Endodermal cell (in vitro differentiated cells): ENCODE results near the gene ELOVL7. TPM values are rescaled to one million over a fixed set of nuclear protein-coding genes. Genes with fewer than 3 reads are reported as not detected.
"Not testable (repeated sequence)": the region's sequence is repeated elsewhere in the genome, so short reads cannot be mapped to it uniquely, and the experiment has no call there.

Source experiments
- DNase-seq: peaks from one replicate; pipeline ENCODE4 v3.0.0-alpha.2; 2017
- H3K27ac ChIP-seq: 2 replicates; pipeline ENCODE4 v1.5.1; 2013; ENCODE audit warnings: mild to moderate bottlenecking, low read depth, low read length, moderate library complexity
- H3K27me3 ChIP-seq: 2 replicates; pipeline ENCODE4 v1.6.1; 2013; ENCODE audit warnings: mild to moderate bottlenecking, low read length, moderate library complexity; ENCODE audit not compliant: insufficient read depth, control insufficient read depth, poor library complexity, severe bottlenecking
- H3K36me3 ChIP-seq: 2 replicates; pipeline ENCODE4 v1.7.0; 2013; ENCODE audit warnings: mild to moderate bottlenecking, low read length, moderate library complexity; ENCODE audit not compliant: control insufficient read depth, insufficient read depth
- H3K4me1 ChIP-seq: one replicate; pipeline ENCODE4 v1.7.0; 2013; ENCODE audit warnings: low read length; ENCODE audit not compliant: control insufficient read depth, insufficient read depth
- H3K4me3 ChIP-seq: 2 replicates; pipeline ENCODE4 v1.5.1; 2013; ENCODE audit warnings: mild to moderate bottlenecking, low read length, moderate library complexity
- H3K9ac ChIP-seq: 2 replicates; pipeline ENCODE4 v1.6.1; 2013; ENCODE audit warnings: mild to moderate bottlenecking, low read length, moderate library complexity; ENCODE audit not compliant: poor library complexity, severe bottlenecking; ENCODE audit errors: extremely low read depth
- H3K9me3 ChIP-seq: 2 replicates; pipeline ENCODE4 v1.6.1; 2013; ENCODE audit warnings: mild to moderate bottlenecking, low read length, moderate library complexity; ENCODE audit not compliant: control insufficient read depth
- H3K27ac Mint-ChIP-seq: 2 replicates; pipeline ENCODE4 v1.8.0; 2020; ENCODE audit warnings: mixed read lengths
- H3K27me3 Mint-ChIP-seq: 2 replicates; pipeline ENCODE4 v1.8.0; 2021; ENCODE audit warnings: mild to moderate bottlenecking, mixed read lengths; ENCODE audit not compliant: insufficient read depth
- H3K36me3 Mint-ChIP-seq: 2 replicates; pipeline ENCODE4 v1.8.0; 2020; ENCODE audit warnings: low read depth, mixed read lengths
- H3K4me1 Mint-ChIP-seq: 2 replicates; pipeline ENCODE4 v1.8.0; 2020; ENCODE audit warnings: mixed read lengths
- H3K4me3 Mint-ChIP-seq: 2 replicates; pipeline ENCODE4 v1.8.0; 2020; ENCODE audit warnings: mild to moderate bottlenecking, moderate library complexity, mixed read lengths
- H3K9me3 Mint-ChIP-seq: 2 replicates; pipeline ENCODE4 v1.8.0; 2020; ENCODE audit warnings: mild to moderate bottlenecking, mixed read lengths
- WGBS, 2 experiments: methylation state at CpG; one replicate each; pipeline versions ENCODE4 v1.1.5 to v1.1.7; 2013; ENCODE audit warnings: missing lambda C conversion rate in 2 of 2, mixed read lengths in 1 of 2; ENCODE audit not compliant: insufficient coverage in 1 of 2, insufficient read length in 1 of 2; 5-methylcytosine and 5-hydroxymethylcytosine counted together
- total RNA-seq, 2 donors: library from RNA; stranded (reverse); fragmentation: NEBNext Ultra II Directional in 1 of 2; extraction: Animal tissue kit (Norgen Biotek cat#: 25700) in 1 of 2; gene quantifications; 2 replicates in 1 of 2; 3 replicates in 1 of 2; pipeline ENCODE4 v1.2.1, GENCODE V29; 2021
- TF ChIP-seq, protein P1 (sequence below): fragments of 200-600 bp; sonication (generic); conservative IDR thresholded peaks from 2 replicates; pipeline ENCODE4 v1.5.0; 2021; ENCODE audit warnings: antibody characterized with exemption, mild to moderate bottlenecking

ELOVL7 gene
- total RNA-seq, 2 donors from 2014 or later: 3.5 to 6.5 TPM

DNA sequence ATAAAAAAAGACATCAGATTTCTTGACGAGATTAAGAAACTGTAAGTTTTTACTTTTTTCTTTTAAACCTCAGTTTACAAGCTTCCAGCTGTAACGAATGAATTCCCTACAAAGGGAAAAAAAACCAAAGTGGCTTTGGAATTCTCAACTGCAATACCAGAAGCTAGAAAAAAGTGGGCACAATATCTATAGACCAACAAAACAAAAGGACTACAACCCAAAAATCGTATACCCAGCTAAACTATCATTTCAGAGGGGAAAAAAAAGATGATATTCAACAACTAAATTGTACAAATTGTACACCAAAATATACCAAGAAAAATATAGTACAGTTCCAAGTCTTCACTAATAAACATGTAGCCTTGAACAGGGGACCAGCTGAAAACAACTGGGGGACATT is 26.8 kb upstream of the ELOVL7 start:
- Histone ChIP-seq H3K4me3 (no peak overlapping the region), H3K36me3 (no peaks in the 10 kb centered on the region), H3K4me1 (no peaks in the 10 kb centered on the region), H3K9me3 (peaks cover 26% of the 10 kb centered on the region), H3K9ac (no peak overlapping the region), H3K27me3 (no peaks in the 10 kb centered on the region), H3K27ac (no peak overlapping the region)
- Mint-ChIP-seq H3K27ac (no peak overlapping the region), H3K9me3 (peaks cover 28% of the 10 kb centered on the region), H3K4me1 (no peaks in the 10 kb centered on the region), H3K27me3 (no peaks in the 10 kb centered on the region), H3K36me3 (peaks cover 8% of the 10 kb centered on the region), H3K4me3 (no peak overlapping the region)
- DNase-seq: no peak
- 92 to 94% methylated on average over 2 to 3 of the region's 3 CpGs for WGBS, 2 experiments
- TF ChIP-seq, protein P1, sequence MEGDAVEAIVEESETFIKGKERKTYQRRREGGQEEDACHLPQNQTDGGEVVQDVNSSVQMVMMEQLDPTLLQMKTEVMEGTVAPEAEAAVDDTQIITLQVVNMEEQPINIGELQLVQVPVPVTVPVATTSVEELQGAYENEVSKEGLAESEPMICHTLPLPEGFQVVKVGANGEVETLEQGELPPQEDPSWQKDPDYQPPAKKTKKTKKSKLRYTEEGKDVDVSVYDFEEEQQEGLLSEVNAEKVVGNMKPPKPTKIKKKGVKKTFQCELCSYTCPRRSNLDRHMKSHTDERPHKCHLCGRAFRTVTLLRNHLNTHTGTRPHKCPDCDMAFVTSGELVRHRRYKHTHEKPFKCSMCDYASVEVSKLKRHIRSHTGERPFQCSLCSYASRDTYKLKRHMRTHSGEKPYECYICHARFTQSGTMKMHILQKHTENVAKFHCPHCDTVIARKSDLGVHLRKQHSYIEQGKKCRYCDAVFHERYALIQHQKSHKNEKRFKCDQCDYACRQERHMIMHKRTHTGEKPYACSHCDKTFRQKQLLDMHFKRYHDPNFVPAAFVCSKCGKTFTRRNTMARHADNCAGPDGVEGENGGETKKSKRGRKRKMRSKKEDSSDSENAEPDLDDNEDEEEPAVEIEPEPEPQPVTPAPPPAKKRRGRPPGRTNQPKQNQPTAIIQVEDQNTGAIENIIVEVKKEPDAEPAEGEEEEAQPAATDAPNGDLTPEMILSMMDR: no peak

DNA sequence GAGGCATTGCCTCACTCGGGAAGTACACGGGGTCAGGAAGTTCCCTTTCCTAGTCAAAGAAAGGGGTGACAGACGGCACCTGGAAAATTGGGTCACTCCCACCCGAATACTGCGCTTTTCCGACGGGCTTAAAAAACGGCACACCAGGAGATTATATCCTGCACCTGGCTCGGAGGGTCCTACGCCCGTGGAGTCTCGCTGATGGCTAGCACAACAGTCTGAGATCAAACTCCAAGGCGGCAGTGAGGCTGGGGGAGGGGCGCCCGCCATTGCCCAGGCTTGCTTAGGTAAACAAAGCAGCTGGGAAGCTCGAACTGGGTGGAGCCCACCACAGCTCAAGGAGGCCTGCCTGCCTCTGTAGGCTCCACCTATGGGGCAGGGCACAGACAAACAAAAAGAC is 16.5 kb upstream of the ELOVL7 start:
- not testable (repeated sequence) for H3K4me3 ChIP-seq, H3K9ac ChIP-seq, DNase-seq, H3K4me1 ChIP-seq, H3K36me3 ChIP-seq, H3K27ac ChIP-seq, H3K4me3 Mint-ChIP-seq, H3K27ac Mint-ChIP-seq, H3K36me3 Mint-ChIP-seq, H3K9me3 ChIP-seq, H3K4me1 Mint-ChIP-seq
- peaks cover 12% of the 10 kb centered on the region for H3K27me3 ChIP-seq
- WGBS, 2 experiments: 91% methylated on average over 16 of the region's 16 CpGs; no CpG with 5 or more reads in 1 of the 2 experiments
- Mint-ChIP-seq H3K27me3 (peaks cover 11% of the 10 kb centered on the region), H3K9me3 (peaks cover 38% of the 10 kb centered on the region)

DNA sequence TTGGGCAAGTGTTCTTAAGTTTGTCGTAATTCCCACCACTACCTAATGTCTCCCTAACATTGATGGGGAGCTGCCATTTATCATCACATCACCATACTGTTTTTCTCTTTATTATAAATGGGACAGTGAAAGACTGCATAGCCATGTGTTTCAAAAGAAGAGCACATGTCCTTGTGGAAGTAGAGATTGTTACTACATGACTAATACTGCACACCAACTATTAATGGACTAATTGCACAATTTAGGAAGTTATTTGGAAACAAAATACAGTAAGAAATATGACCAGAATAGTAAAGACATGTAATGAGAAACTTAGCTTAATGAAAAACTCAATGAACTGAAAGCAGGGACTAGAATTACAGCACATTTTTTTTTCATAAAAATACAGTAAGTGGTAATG is 12.0 kb upstream of the ELOVL7 start:
- H3K27me3 ChIP-seq: peaks cover 38% of the 10 kb centered on the region
- Mint-ChIP-seq H3K9me3 (peaks cover 23% of the 10 kb centered on the region), H3K27me3 (peaks cover 12% of the 10 kb centered on the region), H3K4me1 (no peaks in the 10 kb centered on the region), H3K4me3 (no peak overlapping the region), H3K36me3 (peaks cover 2% of the 10 kb centered on the region), H3K27ac (no peak overlapping the region)
- 95% methylated on average over 1 of the region's 1 CpG; no CpG with 5 or more reads in 1 of the 2 experiments for WGBS, 2 experiments
- TF ChIP-seq, protein P1: no peak
- peaks cover 3% of the 10 kb centered on the region for H3K4me1 ChIP-seq
- H3K9me3 ChIP-seq: peaks cover 5% of the 10 kb centered on the region
- H3K4me3 ChIP-seq: no peak overlapping the region
- DNase-seq: no peak
- no peak overlapping the region for H3K9ac ChIP-seq
- H3K27ac ChIP-seq: no peak overlapping the region
- H3K36me3 ChIP-seq: no peaks in the 10 kb centered on the region

DNA sequence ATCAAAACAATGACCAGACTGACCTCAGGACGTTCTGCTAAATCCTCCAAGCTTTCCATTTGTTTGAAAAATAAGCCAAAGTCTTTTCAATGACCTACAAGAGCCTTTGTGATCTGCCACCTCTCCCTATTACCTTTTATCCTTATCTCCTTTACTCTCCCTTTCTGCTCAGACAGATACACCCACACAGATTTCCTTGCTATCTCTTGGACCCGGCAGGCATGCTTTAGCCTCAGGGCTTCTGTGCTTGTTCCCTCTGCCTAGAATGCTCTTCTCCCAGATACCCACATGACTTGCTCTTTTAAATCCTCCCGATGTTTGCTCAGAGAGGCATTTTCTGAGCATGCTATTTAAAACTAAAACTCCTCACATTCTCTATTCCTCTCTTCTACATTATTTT is 8.9 kb upstream of the ELOVL7 start:
- Mint-ChIP-seq H3K9me3 (peaks cover 6% of the 10 kb centered on the region), H3K4me1 (no peaks in the 10 kb centered on the region), H3K27me3 (peaks cover 19% of the 10 kb centered on the region), H3K27ac (no peak overlapping the region), H3K36me3 (no peaks in the 10 kb centered on the region), H3K4me3 (no peak overlapping the region)
- no peak overlapping the region for H3K4me3 ChIP-seq
- no peaks in the 10 kb centered on the region for H3K36me3 ChIP-seq
- H3K4me1 ChIP-seq: peaks cover 3% of the 10 kb centered on the region
- no peak overlapping the region for H3K27ac ChIP-seq
- no peak for DNase-seq
- TF ChIP-seq, protein P1: no peak
- no peak overlapping the region for H3K9ac ChIP-seq
- WGBS, 2 experiments: 16 to 24% methylated on average over 3 of the region's 3 CpGs
- H3K9me3 ChIP-seq: peaks cover 4% of the 10 kb centered on the region
- H3K27me3 ChIP-seq: peaks cover 65% of the 10 kb centered on the region
